ENCODE measurements around the gene MAGEA2B.
"Not testable (repeated sequence)": the region's sequence is repeated elsewhere in the genome, so short reads cannot be mapped to it uniquely, and the experiment has no call there.

DNA sequence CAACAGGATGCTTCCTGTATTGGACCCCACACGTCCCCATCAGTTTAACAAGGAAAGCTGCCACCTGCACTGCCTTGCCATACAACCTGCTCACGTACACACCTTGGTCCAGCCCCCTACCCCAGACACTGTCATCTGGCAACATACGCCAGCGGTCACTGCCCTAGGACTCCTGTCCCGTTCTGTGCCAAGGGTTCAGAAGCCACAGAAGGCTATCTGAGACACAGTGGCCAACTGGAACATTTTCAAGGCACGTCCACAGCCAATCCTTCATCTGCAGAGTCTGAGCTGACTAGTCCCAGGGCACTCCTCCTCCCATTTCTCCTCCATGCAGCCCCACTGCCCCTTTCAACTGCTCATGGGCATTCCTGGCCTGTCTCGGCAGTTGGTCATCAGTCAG is 47.2 kb downstream of the MAGEA2B start:
- TF ChIP-seq, protein P1, sequence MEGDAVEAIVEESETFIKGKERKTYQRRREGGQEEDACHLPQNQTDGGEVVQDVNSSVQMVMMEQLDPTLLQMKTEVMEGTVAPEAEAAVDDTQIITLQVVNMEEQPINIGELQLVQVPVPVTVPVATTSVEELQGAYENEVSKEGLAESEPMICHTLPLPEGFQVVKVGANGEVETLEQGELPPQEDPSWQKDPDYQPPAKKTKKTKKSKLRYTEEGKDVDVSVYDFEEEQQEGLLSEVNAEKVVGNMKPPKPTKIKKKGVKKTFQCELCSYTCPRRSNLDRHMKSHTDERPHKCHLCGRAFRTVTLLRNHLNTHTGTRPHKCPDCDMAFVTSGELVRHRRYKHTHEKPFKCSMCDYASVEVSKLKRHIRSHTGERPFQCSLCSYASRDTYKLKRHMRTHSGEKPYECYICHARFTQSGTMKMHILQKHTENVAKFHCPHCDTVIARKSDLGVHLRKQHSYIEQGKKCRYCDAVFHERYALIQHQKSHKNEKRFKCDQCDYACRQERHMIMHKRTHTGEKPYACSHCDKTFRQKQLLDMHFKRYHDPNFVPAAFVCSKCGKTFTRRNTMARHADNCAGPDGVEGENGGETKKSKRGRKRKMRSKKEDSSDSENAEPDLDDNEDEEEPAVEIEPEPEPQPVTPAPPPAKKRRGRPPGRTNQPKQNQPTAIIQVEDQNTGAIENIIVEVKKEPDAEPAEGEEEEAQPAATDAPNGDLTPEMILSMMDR (conservative IDR thresholded peaks at IDR 0.05): not testable (repeated sequence)
- not testable (repeated sequence) for TF ChIP-seq ZFX (IDR thresholded peaks at IDR 0.05)
